Endothelial cell of umbilical vein (primary cell): ENCODE measurements around the gene MAPK8. TPM values are rescaled to one million over a fixed set of nuclear protein-coding genes. Genes with fewer than 3 reads are reported as not detected.

Source experiments
- BruUV-seq: library from RNA; stranded (reverse); fragments of 400-500 nt; replicated peaks from 2 replicates; lab custom pipeline; 2021; lab: Mats Ljungman, UMichigan
- CTCF ChIA-PET: fragments of 300-600, 350-600 bp; sonication (Branson Sonifier 250); formaldehyde crosslinking; loops from one replicate; lab custom pipeline; 2021; ENCODE audit warnings: antibody characterized with exemption, inconsistent platforms; lab: Charles Lee
- POLR2A ChIA-PET: fragments of 300-600, 350-600 bp; sonication (Branson Sonifier 250); formaldehyde crosslinking; loops from one replicate; lab custom pipeline; 2021; ENCODE audit warnings: antibody characterized with exemption, inconsistent platforms; lab: Charles Lee
- DNase-seq: peaks from one replicate; pipeline ENCODE4 v3.0.0-alpha.2; 2011; ENCODE audit warnings: low read depth, low spot score
- FAIRE-seq: peaks from 2 replicates; lab custom pipeline; 2011; peaks lifted over from hg19 to GRCh38; lab: Jason Lieb, UNC
- H2AFZ ChIP-seq: 2 replicates; pipeline ENCODE4 v1.6.0; 2012; ENCODE audit warnings: low read depth, low read length, control low read depth, inconsistent platforms
- H3K27ac ChIP-seq: 2 replicates; pipeline ENCODE4 v1.5.1; 2011; ENCODE audit warnings: low read depth, mild to moderate bottlenecking, control low read depth, low read length, moderate library complexity; ENCODE audit not compliant: insufficient read depth
- H3K27me3 ChIP-seq, 2 experiments: 2 replicates each; pipeline versions ENCODE4 v1.6.0 to v1.6.1; 2011; ENCODE audit warnings: low read length in 2 of 2, mixed read lengths in 1 of 2; ENCODE audit not compliant: control insufficient read depth in 2 of 2, insufficient read depth in 2 of 2
- H3K36me3 ChIP-seq, 2 experiments: 2 replicates in 1 of 2; 3 replicates in 1 of 2; pipeline ENCODE4 v1.5.1; 2011; ENCODE audit warnings: low read length in 2 of 2, mild to moderate bottlenecking in 1 of 2, moderate library complexity in 1 of 2; ENCODE audit not compliant: control insufficient read depth in 2 of 2, insufficient read depth in 2 of 2; ENCODE audit errors: extremely low read depth in 1 of 2
- H3K4me1 ChIP-seq: 3 replicates; pipeline ENCODE4 v1.5.1; 2011; ENCODE audit warnings: mild to moderate bottlenecking, low read length; ENCODE audit not compliant: control insufficient read depth, insufficient read depth; ENCODE audit errors: extremely low read depth
- H3K4me2 ChIP-seq: 2 replicates; pipeline ENCODE4 v1.6.1; 2011; ENCODE audit warnings: low read length, control low read depth, mixed read lengths; ENCODE audit not compliant: insufficient read depth
- H3K4me3 ChIP-seq, 3 experiments: fragments of 200-600 bp in 1 of 3; sonication (generic), shearing (Covaris generic) in 1 of 3; replicated peaks in 1 of 3; 2 replicates each; pipeline ENCODE4 v1.5.1; 2011 to 2016; ENCODE audit warnings: control low read depth in 3 of 3, low read length in 3 of 3, mild to moderate bottlenecking in 2 of 3, inconsistent platforms in 1 of 3, low read depth in 1 of 3, moderate library complexity in 1 of 3; ENCODE audit not compliant: insufficient read depth in 1 of 3
- H3K79me2 ChIP-seq: 2 replicates; pipeline ENCODE4 v1.6.0; 2012; ENCODE audit warnings: low read length, inconsistent platforms; ENCODE audit not compliant: control insufficient read depth, insufficient read depth
- H3K9ac ChIP-seq: replicated peaks from 2 replicates; pipeline ENCODE3; 2011; ENCODE audit warnings: low read length, control low read depth; ENCODE audit not compliant: insufficient read depth; ENCODE audit errors: extremely low read depth
- H3K9me1 ChIP-seq: replicated peaks from 3 replicates; pipeline ENCODE4 v1.6.0; 2011; ENCODE audit warnings: mild to moderate bottlenecking, low read length; ENCODE audit not compliant: control insufficient read depth, insufficient read depth; ENCODE audit errors: extremely low read depth
- H3K9me3 ChIP-seq: replicated peaks from 2 replicates; pipeline ENCODE4 v1.5.1; 2012; ENCODE audit warnings: low read length, inconsistent platforms; ENCODE audit not compliant: control insufficient read depth, insufficient read depth
- H4K20me1 ChIP-seq: replicated peaks from 2 replicates; pipeline ENCODE3; 2011; ENCODE audit warnings: mild to moderate bottlenecking, low read length; ENCODE audit not compliant: control insufficient read depth, insufficient read depth; ENCODE audit errors: extremely low read depth
- EZH2 ChIP-seq: IDR thresholded peaks from 2 replicates; pipeline ENCODE4 v1.6.1; 2012; ENCODE audit warnings: borderline replicate concordance, low read depth, mild to moderate bottlenecking, moderate library complexity, low read length, inconsistent platforms; ENCODE audit not compliant: severe bottlenecking
- FOS ChIP-seq: IDR thresholded peaks from 2 replicates; pipeline ENCODE4 v1.6.1; 2011; ENCODE audit warnings: mild to moderate bottlenecking, low read length, moderate library complexity, borderline replicate concordance; ENCODE audit not compliant: insufficient read depth
- GATA2 ChIP-seq: IDR thresholded peaks from 2 replicates; pipeline ENCODE4 v1.7.0; 2011; ENCODE audit warnings: low read depth, mild to moderate bottlenecking, moderate library complexity, mixed read lengths, low read length; ENCODE audit not compliant: insufficient read length, insufficient read depth
- JUN ChIP-seq: IDR thresholded peaks from 2 replicates; pipeline ENCODE4 v1.6.1; 2011; ENCODE audit warnings: borderline replicate concordance, low read depth; ENCODE audit not compliant: insufficient read length, insufficient read depth
- MYC ChIP-seq: IDR thresholded peaks from one replicate; pipeline ENCODE4 v1.6.1; 2011; ENCODE audit warnings: mild to moderate bottlenecking, low read depth, low read length
- POLR2A ChIP-seq: IDR thresholded peaks from 2 replicates; pipeline ENCODE4 v1.6.1; 2012; ENCODE audit warnings: low read depth, mild to moderate bottlenecking, control low read depth, low read length
- POLR2AphosphoS5 ChIP-seq: IDR thresholded peaks from 2 replicates; pipeline ENCODE4 v1.6.1; 2012; ENCODE audit warnings: low read depth, mild to moderate bottlenecking, control low read depth, low read length, moderate library complexity; ENCODE audit not compliant: insufficient read depth
- dilution Hi-C: fragments of 300-500 bp; cut with MboI; formaldehyde crosslinking; loops from one replicate; pipeline ENCODE4 v1.15.0; 2019; ENCODE audit warnings: low sequenced_read_pairs; ENCODE audit not compliant: extremely low pct_ligation_motif_present
- intact Hi-C: fragments of 100-400 bp; cut with micrococcal nuclease; formaldehyde crosslinking; loops from one replicate; pipeline ENCODE4 v1.10.0; 2022
- polyA plus RNA-seq, 4 experiments: library from polyadenylated mRNA; depleted of rRNA in 3 of 4; stranded (reverse) in 3 of 4; unstranded in 1 of 4; fragments of >200 nt; gene quantifications; 2 replicates each; pipeline versions ENCODE4 v1.2.1 to v1.2.3, GENCODE V29; 2011 to 2012; ENCODE audit warnings: missing spikeins in 1 of 4
- total RNA-seq: library from RNA; stranded (reverse); gene quantifications from 2 replicates; pipeline ENCODE4 v1.2.3, GENCODE V29; 2021
- TF ChIP-seq, protein P1 (sequence below), 2 donors: IDR thresholded peaks; 1 replicate in 1 of 2; 2 replicates in 1 of 2; pipeline ENCODE4 v1.5.1; 2011; ENCODE audit warnings: low read length in 2 of 2, mild to moderate bottlenecking in 2 of 2, moderate library complexity in 2 of 2, control low read depth in 1 of 2, inconsistent platforms in 1 of 2, low read depth in 1 of 2; ENCODE audit not compliant: insufficient read depth in 1 of 2; ENCODE audit errors: extremely low read depth in 1 of 2
- TF ChIP-seq, protein P2 (sequence below): IDR thresholded peaks from 2 replicates; pipeline ENCODE4 v1.6.1; 2011; ENCODE audit not compliant: insufficient read depth, insufficient read length

The MAPK8 gene
- total and polyA plus RNA-seq, 2 donors (not counting 3 experiments of a cell fraction or from before 2014, with no cell fraction given) = 25.3 to 56.2 TPM

- Histone ChIP-seq H3K36me3 (no peaks in the 10 kb centered on the region), H3K9ac (no peak overlapping the region), H3K79me2 (peaks cover 9% of the 10 kb centered on the region), H3K4me1 (peaks cover 8% of the 10 kb centered on the region), H3K4me3 (no peak overlapping the region), H4K20me1 (no peaks in the 10 kb centered on the region), H3K4me2 (no peak overlapping the region), H3K27me3 (peaks cover 16 to 19% of the 10 kb centered on the region in 2 experiments), H3K9me3 (no peaks in the 10 kb centered on the region), H3K27ac (no peak overlapping the region), H3K9me1 (no peaks in the 10 kb centered on the region), H2AFZ (no peak overlapping the region)
- dilution Hi-C loops = no loop called here
- ChIA-PET CTCF (interaction anchor here (1.6 kb wide), 1 partner anchor 8 kb away, joined by 4 read pairs; no protein-coding TSS in a partner anchor), POLR2A (no interaction called here)
- TF ChIP-seq GATA2 = no peak
- TF ChIP-seq, protein P1, sequence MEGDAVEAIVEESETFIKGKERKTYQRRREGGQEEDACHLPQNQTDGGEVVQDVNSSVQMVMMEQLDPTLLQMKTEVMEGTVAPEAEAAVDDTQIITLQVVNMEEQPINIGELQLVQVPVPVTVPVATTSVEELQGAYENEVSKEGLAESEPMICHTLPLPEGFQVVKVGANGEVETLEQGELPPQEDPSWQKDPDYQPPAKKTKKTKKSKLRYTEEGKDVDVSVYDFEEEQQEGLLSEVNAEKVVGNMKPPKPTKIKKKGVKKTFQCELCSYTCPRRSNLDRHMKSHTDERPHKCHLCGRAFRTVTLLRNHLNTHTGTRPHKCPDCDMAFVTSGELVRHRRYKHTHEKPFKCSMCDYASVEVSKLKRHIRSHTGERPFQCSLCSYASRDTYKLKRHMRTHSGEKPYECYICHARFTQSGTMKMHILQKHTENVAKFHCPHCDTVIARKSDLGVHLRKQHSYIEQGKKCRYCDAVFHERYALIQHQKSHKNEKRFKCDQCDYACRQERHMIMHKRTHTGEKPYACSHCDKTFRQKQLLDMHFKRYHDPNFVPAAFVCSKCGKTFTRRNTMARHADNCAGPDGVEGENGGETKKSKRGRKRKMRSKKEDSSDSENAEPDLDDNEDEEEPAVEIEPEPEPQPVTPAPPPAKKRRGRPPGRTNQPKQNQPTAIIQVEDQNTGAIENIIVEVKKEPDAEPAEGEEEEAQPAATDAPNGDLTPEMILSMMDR (IDR thresholded peaks at IDR 0.05; ENCODE audit: extremely low read depth in 1 of 2, insufficient read depth in 1 of 2, low read depth in 1 of 2, low read length in 2 of 2) = no peak
- TF ChIP-seq POLR2A = no peak
- TF ChIP-seq EZH2 = no peak
- TF ChIP-seq POLR2AphosphoS5 = no peak
- TF ChIP-seq, protein P2, sequence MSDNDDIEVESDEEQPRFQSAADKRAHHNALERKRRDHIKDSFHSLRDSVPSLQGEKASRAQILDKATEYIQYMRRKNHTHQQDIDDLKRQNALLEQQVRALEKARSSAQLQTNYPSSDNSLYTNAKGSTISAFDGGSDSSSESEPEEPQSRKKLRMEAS = no peak
- no peak for TF ChIP-seq FOS
- TF ChIP-seq JUN = no peak
- no peak for TF ChIP-seq MYC
- DNase-seq = no peak
- BruUV-seq = no TSS peak
- FAIRE-seq = no peak
- intact Hi-C loops = no loop called here
Observed at GRCh38 chr10:48302515-48303476, 3.7 kb upstream of the MAPK8 start.
